GM15510 (cell line): ENCODE measurements around the gene ADAMTS6.

Experiments used
- POLR2A ChIP-seq: IDR thresholded peaks from 3 replicates; pipeline ENCODE4 v1.6.1; 2011; ENCODE audit warnings: borderline replicate concordance; ENCODE audit not compliant: insufficient read length; ENCODE audit errors: extremely low read depth

Gene ADAMTS6

DNA sequence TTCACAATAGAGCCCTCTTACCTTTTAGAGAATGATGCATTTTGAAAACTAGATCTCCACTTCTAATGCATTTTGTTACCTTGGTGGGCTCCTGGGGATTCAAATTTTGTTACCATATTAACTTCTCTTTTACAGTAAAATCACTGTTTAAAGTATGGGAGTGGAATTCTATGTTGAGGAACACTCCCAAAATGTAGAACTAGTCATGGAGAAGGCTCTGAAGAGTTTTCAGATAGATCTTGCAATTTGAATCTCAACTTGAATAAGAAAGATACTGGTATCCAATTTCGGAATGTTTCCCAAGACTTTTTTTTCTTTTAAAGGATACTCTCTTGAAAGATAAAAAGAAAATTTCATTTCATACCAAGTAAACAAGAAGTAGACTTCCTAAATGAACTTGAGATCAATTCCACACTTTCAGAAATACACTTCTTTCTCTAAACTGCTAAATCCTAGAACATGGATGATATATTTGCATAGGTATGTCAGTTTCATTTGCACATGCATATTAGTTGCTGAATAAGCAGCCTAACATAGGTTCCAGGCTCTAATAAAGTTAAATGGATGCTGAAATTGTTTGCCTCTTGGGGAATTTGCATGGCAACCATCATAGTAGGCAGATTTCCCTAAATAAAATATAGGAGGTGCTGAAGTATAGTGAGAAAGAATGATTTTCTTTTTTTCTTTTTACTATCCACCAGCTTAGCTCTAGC is 205.4 kb downstream of the ADAMTS6 start:
- TF ChIP-seq POLR2A, result no peak

DNA sequence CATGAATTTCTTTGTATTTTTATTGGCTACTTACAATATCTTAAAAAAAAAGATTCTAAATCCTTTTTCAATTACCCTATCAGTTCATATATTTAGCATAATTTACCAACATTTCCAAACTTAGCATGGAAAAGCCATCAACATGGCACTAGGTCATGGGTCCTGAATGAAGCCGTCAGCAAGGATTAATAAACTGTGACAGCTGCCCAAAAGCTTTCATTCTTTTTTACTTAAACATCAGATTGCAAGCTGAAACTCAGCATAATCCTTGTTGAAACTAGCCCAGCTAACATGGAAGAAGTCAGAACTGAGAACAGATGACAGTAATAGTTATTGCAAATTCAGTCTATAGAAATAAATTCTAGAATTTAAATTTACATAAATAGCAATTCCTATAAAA is 209.8 kb downstream of the ADAMTS6 start:
- no peak for TF ChIP-seq POLR2A

DNA sequence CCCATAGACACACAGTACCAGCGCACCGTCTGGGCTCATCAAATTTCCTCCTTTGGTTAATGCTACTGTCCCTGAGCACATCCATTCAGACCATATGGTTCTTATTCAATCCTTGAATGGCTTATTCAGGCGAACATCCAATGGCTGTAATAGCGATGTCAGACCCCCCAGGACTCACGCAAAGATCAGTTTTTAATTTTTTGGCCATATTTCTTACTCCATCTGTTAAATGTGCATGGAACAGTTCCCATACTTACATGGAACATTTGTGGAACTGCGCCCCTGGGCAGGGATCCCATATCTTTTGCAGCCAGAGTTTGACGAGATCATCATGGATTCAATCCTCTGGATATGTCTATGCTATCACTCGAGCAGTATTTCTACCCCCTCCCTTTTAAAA is 213.2 kb downstream of the ADAMTS6 start:
- no peak for TF ChIP-seq POLR2A

DNA sequence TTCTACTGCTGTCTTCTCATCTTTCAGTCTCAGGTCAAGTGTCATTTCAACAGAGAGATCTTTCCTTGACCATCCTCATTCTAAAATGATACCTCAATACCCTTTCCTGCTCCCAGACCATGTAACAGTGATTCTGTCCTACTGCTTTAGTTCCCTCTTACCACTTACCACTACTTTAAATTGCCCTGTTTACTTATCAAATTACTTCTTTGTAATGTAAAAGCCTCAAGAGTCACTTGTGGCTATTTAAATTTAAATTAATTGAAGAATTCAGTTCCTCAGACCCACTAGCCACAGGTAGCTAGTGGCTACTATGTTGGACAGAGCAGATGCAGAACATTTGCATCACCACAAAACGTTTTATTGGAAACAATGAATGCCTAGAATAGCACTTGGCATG is 217.3 kb downstream of the ADAMTS6 start:
- no peak for TF ChIP-seq POLR2A

DNA sequence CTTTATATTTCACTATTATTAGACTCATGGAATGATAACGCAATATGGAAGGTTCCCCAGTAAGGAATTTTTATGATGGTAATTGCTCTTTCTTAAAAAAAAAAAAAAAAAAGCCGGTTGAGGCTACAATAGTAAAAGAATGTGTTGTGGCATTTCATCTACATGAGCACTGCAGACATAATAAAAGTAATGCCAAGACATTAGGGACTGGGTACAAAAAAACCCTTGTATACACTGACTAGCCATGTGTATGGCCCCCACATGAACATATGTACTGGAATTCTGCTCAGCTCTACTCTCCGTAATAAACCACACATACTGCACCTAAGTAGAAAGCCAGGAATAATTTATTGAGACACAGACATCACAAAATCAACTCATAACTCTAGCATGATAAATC is 218.4 kb downstream of the ADAMTS6 start:
- TF ChIP-seq POLR2A, result no peak

GRCh38 chr5:65262649-65263059 is 219.1 kb downstream of the ADAMTS6 start:
- TF ChIP-seq POLR2A, result no peak

DNA sequence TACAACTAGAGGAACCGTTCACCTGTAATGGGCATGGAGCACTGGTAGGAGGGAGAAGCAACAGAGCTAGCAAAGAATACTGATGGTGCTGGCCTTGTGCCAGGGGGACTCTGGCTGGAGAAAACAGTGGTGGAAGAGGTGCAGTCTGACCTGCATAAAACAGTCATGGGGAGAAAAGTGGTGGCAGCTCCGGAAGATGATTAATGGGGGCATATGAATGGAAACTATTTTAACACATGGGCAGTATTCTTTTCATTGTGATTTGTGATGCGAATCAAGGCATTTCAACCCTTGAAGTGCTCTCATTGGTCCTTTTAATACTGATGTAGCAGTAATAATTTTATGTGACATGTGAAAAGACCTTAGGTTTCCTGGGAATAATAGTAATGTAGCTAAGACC is 219.6 kb downstream of the ADAMTS6 start:
- TF ChIP-seq POLR2A, result no peak

GRCh38 chr5:65261499-65261898 is 220.2 kb downstream of the ADAMTS6 start:
- no peak for TF ChIP-seq POLR2A

- no peak for TF ChIP-seq POLR2A
Measured at GRCh38 chr5:65255294-65255693, 226.4 kb downstream of the ADAMTS6 start.

DNA sequence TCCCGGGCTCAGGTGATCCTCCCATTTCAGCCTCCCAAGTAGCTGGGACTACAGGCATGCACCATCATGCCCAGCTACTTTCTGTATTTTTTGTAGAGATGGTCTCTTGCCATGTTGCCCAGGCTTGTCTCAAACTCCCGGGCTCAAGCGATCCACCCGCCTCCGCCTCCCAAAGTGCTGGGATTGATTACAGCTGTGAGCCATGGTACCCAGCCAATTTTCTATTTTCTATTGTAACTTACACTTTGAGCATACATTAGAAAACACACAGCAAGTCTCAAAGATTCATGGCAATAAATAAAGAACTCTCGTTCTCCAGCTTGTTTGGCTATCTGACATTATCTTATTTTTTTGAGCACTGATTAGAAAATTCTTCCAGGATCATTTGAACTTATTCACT is 228.7 kb downstream of the ADAMTS6 start:
- no peak for TF ChIP-seq POLR2A

DNA sequence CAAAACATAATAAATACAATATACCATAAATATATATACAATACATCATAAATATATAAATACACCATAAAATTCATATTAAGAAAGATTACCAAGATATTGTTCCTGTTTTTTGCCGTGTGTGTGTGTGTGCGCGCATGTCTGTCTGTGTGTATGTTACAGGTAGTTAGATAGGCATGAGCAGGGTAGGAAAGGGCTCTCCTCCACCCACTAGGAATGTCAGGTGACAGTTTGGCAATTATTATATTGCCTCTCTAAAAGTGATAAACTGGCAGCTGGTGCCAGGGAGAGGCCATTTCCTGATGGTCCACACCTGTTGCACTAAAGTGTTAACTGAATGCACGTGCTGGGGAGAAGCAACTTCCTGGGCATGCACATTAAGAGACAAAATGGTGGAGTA is 232.8 kb downstream of the ADAMTS6 start:
- TF ChIP-seq POLR2A, result no peak

DNA sequence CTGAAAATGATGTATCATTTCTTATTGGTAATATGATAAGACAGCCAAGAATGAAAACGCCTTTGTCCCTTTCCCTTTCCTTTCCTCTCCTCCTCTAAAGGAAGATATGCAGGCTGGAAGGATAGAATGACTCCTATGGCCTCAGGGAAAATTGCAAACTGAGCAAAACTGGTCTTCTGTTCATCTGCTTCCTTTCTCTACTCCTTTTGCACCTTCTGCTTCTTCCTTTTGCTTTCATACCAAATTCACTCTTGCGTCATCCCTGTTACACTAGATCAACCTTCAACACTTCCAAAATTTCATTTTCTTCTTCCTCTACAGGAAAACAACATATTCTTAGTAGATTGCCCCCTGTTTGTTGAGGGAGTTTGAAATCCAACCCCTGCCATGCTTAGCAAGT is 234.1 kb downstream of the ADAMTS6 start:
- no peak for TF ChIP-seq POLR2A

- no peak for TF ChIP-seq POLR2A
Measured at GRCh38 chr5:65246741-65247140, 235.0 kb downstream of the ADAMTS6 start.

GRCh38 chr5:65244031-65244430 is 237.7 kb downstream of the ADAMTS6 start:
- TF ChIP-seq POLR2A, result no peak

- no peak for TF ChIP-seq POLR2A
Measured at GRCh38 chr5:65243161-65243560, 238.6 kb downstream of the ADAMTS6 start.

GRCh38 chr5:65229841-65230240 is 251.9 kb downstream of the ADAMTS6 start:
- TF ChIP-seq POLR2A, result no peak
